SH-SY5Y (cell line): ENCODE measurements around the gene RASGRF2.
A peak's percentile ranks its signal among the peaks of the same experiment; 100 is the strongest.

ENCODE experiments used
- GATA2 ChIP-seq: IDR thresholded peaks from 2 replicates; pipeline ENCODE4 v1.6.1; 2011; ENCODE audit warnings: mild to moderate bottlenecking, low read depth, low read length
- GATA3 ChIP-seq: IDR thresholded peaks from 2 replicates; pipeline ENCODE4 v1.6.1; 2011; ENCODE audit warnings: low read depth, mild to moderate bottlenecking, low read length, moderate library complexity

RASGRF2 gene

GRCh38 chr5:81016116-81016515 lies 56.0 kb downstream of the RASGRF2 start:
- TF ChIP-seq GATA2 (no peak), GATA3 (no peak)

- TF ChIP-seq GATA3 (no peak), GATA2 (no peak)
Measured at GRCh38 chr5:81017320-81017719, 57.2 kb downstream of the RASGRF2 start.

GRCh38 chr5:81019748-81020147 lies 59.6 kb downstream of the RASGRF2 start:
- TF ChIP-seq GATA3 (no peak), GATA2 (no peak)

- no peak for TF ChIP-seq GATA2
- no peak for TF ChIP-seq GATA3
Measured at GRCh38 chr5:81020478-81021167, 60.5 kb downstream of the RASGRF2 start.

- TF ChIP-seq GATA2 (no peak), GATA3 (no peak)
Measured at GRCh38 chr5:81021486-81021885, 61.3 kb downstream of the RASGRF2 start.

- TF ChIP-seq GATA3, result no peak
Measured at GRCh38 chr5:81021951-81022687, 62.0 kb downstream of the RASGRF2 start.

GRCh38 chr5:81022688-81023084 lies 62.5 kb downstream of the RASGRF2 start:
- TF ChIP-seq GATA2 (no peak), GATA3 (no peak)

GRCh38 chr5:81023261-81023970 lies 63.3 kb downstream of the RASGRF2 start:
- TF ChIP-seq GATA2 (peak; percentile 41; the same call in 1 of the 2 replicates), GATA3 (peak; percentile 59)

GRCh38 chr5:81027481-81028058 lies 67.4 kb downstream of the RASGRF2 start:
- TF ChIP-seq GATA2 (no peak), GATA3 (no peak)

- TF ChIP-seq GATA2 (no peak), GATA3 (no peak)
Measured at GRCh38 chr5:81035522-81035921, 75.4 kb downstream of the RASGRF2 start.

GRCh38 chr5:81038495-81038894 lies 78.3 kb downstream of the RASGRF2 start:
- TF ChIP-seq GATA3 (no peak), GATA2 (no peak)

GRCh38 chr5:81044868-81045267 lies 84.7 kb downstream of the RASGRF2 start:
- TF ChIP-seq GATA2, result no peak
- no peak for TF ChIP-seq GATA3

- TF ChIP-seq GATA3 (no peak), GATA2 (no peak)
Measured at GRCh38 chr5:81045389-81045807, 85.2 kb downstream of the RASGRF2 start.

GRCh38 chr5:81046041-81046440 lies 85.9 kb downstream of the RASGRF2 start:
- TF ChIP-seq GATA3 (no peak), GATA2 (no peak)

- TF ChIP-seq GATA3 (no peak), GATA2 (no peak)
Measured at GRCh38 chr5:81052325-81052724, 92.2 kb downstream of the RASGRF2 start.
